Tibial nerve (tissue), 3 donors: ENCODE results near the gene GGA2.

Source experiments
- POLR2A ChIP-seq, 2 donors: fragments of 450-650 bp; IDR thresholded peaks; one replicate each; pipeline ENCODE4 v1.6.1; 2017; ENCODE audit warnings: antibody characterized with exemption in 2 of 2, mild to moderate bottlenecking in 2 of 2, moderate library complexity in 2 of 2
- TF ChIP-seq, protein P1 (sequence below), 5 experiments: fragments of 200-600 bp in 3 of 5; fragments of 450-650 bp in 2 of 5; sonication (generic) in 3 of 5; IDR thresholded peaks; one replicate each; pipeline ENCODE4 v1.5.1; 2016 to 2019; ENCODE audit warnings: antibody characterized with exemption in 5 of 5, mild to moderate bottlenecking in 3 of 5, moderate library complexity in 2 of 5

- TF ChIP-seq, protein P1, sequence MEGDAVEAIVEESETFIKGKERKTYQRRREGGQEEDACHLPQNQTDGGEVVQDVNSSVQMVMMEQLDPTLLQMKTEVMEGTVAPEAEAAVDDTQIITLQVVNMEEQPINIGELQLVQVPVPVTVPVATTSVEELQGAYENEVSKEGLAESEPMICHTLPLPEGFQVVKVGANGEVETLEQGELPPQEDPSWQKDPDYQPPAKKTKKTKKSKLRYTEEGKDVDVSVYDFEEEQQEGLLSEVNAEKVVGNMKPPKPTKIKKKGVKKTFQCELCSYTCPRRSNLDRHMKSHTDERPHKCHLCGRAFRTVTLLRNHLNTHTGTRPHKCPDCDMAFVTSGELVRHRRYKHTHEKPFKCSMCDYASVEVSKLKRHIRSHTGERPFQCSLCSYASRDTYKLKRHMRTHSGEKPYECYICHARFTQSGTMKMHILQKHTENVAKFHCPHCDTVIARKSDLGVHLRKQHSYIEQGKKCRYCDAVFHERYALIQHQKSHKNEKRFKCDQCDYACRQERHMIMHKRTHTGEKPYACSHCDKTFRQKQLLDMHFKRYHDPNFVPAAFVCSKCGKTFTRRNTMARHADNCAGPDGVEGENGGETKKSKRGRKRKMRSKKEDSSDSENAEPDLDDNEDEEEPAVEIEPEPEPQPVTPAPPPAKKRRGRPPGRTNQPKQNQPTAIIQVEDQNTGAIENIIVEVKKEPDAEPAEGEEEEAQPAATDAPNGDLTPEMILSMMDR (IDR thresholded peaks at IDR 0.05) = no peak
- TF ChIP-seq POLR2A (IDR thresholded peaks at IDR 0.05) = no peak
Measured at GRCh38 chr16:23478566-23478965, 31.7 kb downstream of the GGA2 start.
